Right ventricle myocardium inferior (tissue), 1 donor: Measurements from ENCODE around the gene KDM4C. TPM values are rescaled to one million over a fixed set of nuclear protein-coding genes. Genes with fewer than 3 reads are reported as not detected.

Experiments used
- ATAC-seq: fragments of 200-7000 bp; cut with Tn5 transposase; one replicate; pipeline ENCODE4 v1.9.1; 2020; ENCODE audit warnings: mild to moderate bottlenecking, moderate library complexity
- DNase-seq: peaks from one replicate; pipeline ENCODE4 v3.0.0; 2021; ENCODE audit errors: missing footprints
- intact Hi-C: fragments of 100-400 bp; cut with DNase I; formaldehyde crosslinking; loops from one replicate; pipeline ENCODE4 v1.11.0; 2022
- total RNA-seq: library from RNA; stranded (reverse); fragmentation: NEBNext Ultra II Directional; extraction: Animal tissue kit (Norgen Biotek cat#: 25700); gene quantifications from one replicate; pipeline ENCODE4 v1.2.1, GENCODE V29; 2021
- donor health status: DM: no; HTN: yes; CAD: no; lungs with severe emphysema.

The KDM4C gene
- total RNA-seq, 1 donor from 2014 or later = 15.3 TPM

DNA sequence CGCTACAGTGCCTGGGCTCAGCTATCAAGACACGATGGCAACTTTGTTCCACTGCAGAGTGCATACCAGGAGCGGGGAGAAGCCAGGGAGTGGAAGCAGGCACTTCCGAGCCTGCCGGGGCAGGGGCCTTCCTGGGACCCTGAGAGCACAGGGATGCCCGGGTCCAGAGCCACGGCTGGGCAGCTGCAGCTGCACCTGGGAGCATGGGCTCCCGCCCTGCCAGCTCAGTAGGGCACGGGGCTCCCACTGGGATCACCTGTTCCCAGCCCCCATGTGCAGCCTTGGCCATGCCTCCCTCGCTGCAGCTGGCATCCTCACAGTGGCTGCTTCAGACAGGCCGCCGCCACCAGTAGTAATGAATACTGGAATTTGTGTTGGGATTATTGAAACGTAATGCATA is 391.5 kb downstream of the KDM4C start:
- DNase-seq (no peak), ATAC-seq (no peak)
- intact Hi-C loops = no loop called here

DNA sequence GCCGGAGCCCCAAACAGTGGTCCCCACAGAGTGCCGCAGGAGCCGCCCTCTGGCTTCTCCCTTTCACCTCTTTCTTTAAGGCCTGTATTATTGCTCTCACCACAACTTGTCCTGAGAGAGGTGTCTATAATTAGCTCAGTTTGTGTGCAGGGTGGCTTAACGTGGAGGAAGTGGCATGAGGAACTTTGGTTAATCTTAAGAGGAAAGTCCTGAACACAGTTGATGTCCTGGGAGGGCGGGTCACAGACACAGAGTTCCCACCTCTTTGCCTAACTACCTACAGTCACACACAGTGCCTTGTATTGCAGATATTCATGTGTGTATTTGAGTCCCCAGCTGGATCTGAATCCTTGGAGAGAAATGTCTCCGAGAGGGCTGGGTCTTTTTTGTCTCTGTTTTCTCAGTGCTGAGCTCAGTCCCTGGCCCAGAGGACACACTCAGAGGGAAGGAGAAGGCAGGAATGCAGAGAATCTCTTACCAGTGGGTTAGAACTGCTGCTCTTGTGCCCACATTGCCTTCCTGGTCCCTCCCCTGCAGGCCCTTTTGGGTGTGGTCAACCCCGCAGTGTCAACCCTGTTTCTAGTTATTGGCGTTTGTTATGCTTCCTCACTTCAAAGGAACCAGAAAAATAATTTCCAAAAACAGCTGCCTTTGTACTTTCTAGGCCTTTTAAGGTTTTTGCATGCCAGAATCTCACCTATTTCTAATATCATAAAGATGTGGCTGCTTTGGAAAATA is 392.5 kb downstream of the KDM4C start:
- no peak for ATAC-seq
- intact Hi-C loops = no loop called here
- no peak for DNase-seq

DNA sequence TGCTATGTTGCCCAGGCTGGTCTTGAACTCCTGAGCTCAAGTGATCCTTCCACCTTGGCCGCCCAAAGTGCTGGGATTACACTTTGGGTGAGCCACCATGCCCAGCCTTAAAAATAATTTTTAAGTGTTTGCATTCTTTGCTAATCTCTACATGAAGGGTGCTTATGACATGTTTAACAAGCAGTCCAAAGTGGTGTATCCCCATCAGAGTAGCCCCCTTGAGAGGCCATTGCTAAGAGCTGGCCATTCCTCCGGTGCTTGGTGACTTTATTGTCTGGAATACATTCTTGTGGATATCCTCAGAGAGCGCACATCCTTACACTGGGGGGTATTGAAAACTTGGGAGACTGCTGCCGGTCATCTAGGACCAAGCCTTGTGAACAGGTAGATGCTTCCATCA is 395.4 kb downstream of the KDM4C start:
- intact Hi-C loops = no loop called here
- DNase-seq = no peak
- no peak for ATAC-seq

DNA sequence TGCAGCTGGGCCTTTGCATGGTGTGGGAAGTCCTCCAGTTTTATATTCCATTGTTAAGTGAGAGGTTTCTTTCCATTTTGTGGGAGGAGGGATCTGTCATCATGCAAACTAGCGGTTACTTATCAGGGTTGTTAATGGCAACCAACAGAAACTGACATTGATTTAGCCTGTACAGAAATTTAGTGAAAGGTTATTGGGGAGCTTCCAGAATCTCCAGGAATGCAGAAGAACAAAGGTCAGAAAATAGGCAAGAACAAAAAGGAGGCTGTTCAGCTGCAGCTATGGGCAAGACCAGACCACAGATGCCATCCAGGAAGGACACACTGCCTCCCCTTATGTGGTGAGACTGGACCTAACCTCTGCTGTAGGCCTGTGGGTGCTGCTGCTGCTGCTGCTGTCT is 395.8 kb downstream of the KDM4C start:
- ATAC-seq (no peak), DNase-seq (no peak)
- intact Hi-C loops = no loop called here

DNA sequence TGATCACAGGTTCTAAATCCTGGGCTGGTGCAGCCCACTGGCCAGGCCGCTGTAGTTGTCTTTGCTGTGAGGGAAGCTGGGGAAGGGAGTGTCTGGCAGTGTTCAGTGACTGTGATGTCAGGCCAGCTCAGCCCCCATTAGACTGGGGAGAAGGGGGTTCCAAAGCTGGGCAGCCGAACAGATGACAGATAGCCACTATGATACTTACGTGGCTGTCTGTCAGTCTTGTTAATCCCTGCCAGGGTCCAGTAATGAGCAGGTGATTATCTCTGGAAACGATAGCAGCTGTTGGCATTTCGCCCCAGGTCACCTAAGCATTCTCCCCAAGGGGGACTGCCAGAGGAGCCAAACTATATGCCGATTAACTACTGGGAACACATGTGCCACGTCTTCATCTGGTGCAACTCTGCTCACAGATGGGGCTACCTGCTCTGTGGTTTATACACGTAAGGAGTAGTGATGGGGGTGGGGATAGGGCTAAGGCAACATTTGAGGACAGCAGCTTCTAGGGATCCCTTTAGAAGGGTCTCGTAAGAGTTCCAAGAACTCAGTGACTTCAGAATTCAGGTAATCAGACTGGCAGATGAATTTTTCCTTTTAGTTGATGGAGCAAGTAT is 396.3 kb downstream of the KDM4C start:
- ATAC-seq (peak; percentile 23), DNase-seq (no peak)
- intact Hi-C loops = no loop called here

DNA sequence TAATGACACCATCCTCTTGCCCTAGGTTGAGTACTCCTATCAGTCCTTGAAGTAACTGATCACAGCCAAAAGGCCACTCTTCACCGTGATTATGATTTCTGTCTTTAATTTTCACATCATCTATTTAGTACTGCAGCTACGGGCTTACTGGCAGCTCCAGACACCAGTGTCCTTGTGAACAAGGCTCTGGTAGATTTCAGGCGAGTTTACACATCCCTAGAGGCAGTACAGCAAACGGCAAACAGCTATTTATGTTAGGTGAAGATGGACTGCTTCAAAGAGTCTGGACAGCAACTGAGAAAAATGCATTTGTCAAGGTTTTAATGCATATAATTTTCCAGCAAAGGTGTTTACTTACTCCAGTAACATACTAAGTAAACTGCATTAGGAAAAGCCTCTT is 396.9 kb downstream of the KDM4C start:
- DNase-seq (no peak), ATAC-seq (no peak)
- intact Hi-C loops = no loop called here

DNA sequence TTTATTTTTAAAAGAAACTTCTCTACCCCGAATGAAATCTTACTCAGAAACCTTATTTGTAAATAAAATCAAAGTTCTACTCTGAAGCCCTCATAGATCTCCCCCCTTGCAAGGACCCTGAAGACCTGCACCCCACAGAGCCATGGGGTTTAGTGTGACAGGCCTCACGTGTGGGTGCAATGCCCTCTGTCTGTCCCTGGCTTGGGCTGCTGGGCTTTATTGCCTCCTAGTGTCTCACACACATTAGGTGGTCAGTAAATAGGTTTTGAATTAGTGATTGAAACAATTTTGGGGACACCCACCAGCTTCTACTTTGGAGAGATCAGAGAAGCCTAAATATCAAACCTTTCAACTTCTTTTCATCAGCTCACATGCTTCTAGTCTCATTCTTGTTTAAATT is 403.7 kb downstream of the KDM4C start:
- intact Hi-C loops = no loop called here
- ATAC-seq (no peak), DNase-seq (no peak)

DNA sequence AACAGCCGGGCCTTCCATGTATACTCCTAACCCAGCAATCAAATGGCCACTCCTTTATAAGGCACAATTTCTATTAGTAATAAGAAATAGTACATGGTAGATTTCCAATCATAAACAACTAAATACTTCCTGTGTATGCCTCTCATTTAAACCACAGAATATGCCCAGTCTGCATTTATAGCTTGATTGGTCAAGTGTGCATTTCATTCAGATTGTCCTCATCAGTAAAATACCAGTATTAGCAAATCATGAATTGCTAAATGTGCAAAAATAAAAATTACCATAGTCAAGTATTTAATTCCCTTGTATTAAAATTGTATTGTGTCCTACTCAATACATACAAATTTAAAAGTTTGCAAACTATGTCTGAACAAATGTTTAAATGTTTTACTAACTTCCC is 406.2 kb downstream of the KDM4C start:
- DNase-seq = no peak
- intact Hi-C loops = no loop called here
- no peak for ATAC-seq

DNA sequence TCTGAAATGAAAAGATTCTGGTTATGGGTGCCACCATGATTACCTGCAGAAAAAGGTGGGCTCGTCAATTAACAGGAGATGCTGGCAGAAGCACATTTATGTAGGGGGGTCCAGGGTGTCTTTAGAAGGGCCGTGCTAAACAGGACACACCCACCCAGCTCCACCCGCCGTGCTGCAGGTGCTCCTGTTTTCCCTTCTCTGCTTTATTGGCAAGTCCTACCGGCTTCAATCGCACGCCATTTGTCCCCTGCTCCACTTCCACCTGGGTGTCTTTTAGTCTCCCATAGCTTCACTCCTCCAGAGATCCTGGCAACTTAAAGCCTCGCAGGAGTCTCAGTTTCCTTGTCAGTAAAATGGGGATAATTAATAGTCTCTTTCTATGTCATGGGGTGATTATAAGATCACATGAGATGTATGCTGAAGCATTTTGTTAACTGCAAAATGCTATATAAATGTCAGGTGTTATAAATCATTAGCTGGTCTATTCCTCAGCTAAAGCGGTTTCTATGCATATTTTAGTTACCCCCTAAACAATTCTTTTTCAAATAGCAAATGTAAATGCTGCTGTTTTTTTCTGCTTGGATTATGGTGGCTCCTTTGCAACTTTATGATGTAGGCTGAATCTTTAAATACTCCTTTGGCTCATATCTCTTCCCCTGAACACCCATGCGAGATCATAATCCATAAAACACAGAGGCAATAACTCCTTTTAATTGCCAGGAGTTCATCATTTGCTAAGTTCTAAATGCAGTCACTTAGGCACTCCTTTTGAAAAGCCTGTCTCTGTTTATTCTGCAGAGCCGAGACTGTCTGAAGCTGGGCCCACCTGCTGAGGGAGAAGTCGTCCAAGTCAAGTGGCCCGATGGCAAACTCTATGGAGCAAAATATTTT is 406.9 kb downstream of the KDM4C start:
- intact Hi-C loops = no loop called here
- DNase-seq (no peak), ATAC-seq (no peak)

DNA sequence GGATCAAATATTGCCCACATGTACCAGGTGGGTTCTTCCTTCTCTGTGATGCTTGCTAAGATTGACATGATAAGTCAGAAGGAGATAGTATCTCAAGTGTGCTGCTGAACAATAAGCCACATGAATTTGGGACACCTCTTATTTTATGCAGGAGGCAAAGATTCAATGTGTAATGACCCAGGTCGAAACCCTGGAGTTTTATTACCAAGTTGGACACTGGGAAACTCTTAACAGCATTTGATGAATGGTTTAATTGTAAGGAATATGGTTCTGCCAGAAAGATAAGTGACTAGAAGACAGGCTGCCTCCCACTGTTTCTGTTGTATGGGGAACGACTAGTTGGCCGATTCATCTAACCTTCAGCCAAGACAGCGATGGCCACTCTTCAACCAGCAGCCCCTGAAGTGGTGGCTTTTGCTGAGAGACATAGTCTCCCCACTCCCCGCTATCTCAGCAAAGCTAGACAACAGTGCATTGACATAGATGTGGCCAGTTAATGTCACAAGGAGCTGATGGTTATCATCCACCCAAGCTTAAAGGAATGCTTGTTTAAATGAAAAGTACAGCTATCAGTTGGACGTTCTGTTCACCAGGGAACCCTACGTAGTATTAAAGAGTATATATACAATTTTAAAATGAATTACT is 407.7 kb downstream of the KDM4C start:
- DNase-seq (no peak), ATAC-seq (no peak)
- intact Hi-C loops = no loop called here

DNA sequence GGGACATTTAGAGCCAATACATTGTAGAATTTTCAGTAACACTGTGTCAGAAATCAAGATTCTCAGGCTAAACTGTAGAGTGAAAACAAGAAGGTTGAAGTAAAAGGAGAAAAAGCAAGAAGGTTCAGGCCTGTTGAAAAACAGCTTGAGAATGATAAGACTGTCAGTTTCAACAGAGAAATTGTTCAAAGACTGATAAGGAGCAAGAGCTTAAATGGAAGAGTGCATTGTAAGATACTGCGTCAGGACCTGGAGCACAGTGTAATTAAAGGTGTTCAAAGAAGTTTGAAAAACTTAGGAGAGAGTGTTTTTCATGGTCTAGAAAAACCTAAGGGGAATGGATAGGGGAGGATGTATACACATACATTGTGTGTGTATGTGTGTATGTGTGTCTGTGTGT is 408.3 kb downstream of the KDM4C start:
- intact Hi-C loops = no loop called here
- ATAC-seq (no peak), DNase-seq (no peak)

DNA sequence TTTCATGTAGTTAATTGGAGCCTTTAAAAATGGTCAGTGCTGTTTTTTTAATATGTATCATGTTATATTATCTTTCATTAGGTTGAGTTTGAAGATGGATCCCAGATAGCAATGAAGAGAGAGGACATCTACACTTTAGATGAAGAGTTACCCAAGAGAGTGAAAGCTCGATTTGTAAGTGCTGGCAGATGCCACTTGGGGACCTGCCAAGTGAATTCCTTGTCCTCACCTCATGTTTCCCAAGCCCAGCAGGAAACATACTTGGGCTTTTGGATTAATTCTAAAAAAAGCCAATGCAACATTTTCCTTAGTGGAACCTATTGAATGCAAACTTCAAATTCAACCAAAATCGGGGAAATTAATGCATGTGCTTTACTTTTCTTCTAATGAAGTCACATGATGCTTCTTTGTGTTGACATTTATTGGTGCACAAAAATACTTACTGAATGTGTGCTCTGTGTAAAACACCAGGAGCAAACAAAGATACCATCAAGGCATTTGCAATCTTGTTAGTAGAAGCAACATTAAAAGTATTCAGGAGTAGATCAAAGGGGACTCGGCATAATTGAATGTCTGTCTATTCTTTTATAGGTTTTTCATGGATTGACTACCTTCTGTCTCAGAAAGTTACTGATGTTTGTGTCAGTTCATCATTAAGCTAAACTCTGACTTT is 412.1 kb downstream of the KDM4C start:
- ATAC-seq (no peak), DNase-seq (no peak)
- intact Hi-C loops = no loop called here

DNA sequence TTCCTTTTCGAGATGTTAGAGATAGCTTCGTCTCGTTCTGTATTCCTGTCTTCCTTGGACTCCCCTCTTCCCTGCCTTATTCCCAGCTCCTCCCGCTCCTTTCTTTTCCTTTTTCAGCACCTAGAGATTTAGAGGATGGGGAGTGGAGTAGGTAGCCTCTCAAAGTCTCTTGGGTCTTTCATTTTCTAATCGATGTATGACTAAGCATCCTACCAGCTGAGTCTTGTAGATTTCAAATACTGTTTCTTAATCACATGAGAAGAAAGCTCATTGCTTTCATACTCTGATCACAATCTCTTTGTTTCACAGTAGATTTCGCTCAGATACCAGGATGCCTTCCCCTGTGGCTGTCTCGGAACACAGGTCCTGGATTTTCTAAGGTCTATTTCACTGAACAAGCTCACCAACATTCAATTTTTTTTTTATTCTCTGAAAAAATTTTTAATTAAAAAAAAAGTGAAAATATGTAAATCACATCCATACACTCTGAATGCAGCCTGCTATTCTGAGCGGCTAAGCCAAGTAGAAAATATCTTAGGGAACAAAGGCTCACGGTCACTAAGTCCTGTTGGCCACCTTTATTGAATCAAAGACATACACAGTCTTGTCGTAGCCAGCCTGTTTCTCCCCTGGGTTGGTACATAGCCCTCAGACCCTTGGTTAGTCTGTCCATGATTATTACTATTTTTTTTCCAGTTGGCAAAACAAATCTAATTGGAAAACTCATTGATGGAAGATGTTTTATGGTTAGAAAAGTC is 413.8 kb downstream of the KDM4C start:
- intact Hi-C loops = no loop called here
- no peak for DNase-seq
- ATAC-seq = no peak

DNA sequence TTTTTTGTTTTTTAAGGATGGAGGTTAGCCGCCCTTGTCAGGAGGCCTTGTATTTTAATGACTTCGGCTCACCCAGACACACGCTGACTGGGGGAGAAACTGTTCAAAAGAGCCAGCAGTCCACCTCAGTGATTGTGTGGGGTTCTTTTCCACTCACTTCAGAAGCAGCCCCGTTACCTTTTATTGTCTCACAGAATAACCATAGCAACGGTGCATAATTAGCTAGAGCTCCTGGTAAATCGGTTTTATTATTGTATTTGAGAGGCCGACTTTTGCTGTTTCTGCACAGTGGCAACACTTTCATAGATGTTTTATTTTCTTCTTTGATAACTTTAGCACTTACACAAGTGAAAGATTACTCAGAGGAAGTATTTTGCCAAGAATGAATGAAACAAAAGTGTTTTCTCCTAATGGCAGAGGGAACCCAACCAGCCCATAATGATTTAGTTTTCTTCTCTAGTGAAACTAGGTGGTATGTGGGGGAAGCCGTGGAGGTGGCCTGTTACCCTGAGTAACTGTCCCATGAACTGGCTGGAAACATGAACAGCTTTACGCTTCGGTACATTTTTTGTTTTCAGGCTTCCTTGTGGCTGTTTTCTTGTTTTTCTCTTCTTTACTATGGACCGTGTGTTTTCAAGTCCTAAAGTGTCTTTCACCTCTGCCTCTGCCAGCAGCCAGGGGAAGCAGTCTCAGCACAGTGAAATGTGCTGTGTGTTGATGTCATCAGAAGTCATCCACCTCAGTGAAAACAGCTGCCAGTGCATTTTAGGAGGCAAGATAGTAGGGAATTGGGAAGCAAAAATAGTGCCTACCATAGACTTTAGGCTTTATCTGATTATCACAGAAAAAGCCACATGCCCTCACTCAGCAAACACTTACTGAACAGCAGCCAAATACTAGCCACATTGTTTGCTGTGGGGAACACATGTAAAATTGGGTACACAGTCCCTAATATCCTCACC is 414.7 kb downstream of the KDM4C start:
- intact Hi-C loops = no loop called here
- ATAC-seq (no peak), DNase-seq (no peak)

DNA sequence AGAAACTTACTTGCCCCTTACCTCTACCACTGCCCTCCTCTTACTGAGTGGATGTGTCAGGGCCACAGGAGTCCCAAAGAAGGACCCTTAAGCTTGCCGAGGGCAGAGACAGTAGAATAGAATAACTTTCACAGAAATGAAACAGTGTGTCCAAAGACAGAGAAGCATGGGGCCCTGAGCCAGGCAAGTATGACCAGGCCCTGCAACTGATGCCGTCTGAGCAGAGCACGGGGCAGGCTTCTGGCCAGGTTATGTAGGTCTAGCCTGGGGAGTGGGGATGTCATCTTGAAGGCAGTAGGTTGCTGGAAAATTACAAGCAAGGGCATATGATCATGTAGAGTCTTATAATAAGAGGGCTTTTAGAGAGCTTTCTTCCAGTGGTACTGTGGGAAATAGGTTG is 415.4 kb downstream of the KDM4C start:
- intact Hi-C loops = no loop called here
- ATAC-seq (peak; percentile 16), DNase-seq (no peak)

DNA sequence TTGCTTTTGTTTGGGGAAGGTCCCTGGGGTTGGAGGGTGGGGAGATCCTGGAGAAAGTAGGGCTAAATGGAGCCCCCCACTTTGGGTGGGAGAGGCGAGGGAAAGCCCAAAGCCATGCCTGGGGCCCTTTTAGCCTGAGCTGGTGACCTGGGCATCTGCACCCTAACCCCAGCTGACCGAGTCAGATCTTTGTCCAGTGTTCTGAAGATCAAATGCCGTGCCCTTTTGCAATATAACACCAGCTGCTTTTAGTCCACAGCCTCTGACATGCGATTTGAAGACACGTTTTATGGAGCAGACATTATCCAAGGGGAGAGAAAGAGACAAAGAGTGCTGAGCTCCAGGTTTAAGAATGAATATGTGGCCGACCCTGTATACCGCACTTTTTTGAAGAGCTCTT is 416.5 kb downstream of the KDM4C start:
- ATAC-seq (no peak), DNase-seq (no peak)
- intact Hi-C loops = no loop called here

DNA sequence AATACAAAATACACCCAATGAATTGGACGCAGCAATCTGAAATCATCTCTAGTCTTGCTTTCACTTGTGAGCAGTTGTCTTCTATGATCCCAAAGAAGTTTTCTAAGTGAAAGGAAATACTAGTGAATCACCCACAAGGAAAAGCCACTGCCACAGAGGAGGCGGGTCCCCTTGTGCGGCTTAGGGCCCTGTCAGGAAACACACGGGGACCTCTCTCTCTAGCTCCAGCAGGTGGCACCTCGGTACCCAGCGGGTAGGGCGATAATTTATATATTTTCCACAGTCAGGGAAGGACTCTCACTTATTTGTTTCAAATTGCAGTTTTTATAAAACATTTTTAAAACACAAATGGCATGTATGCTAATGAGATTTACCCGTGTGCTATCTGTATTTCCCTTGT is 417.1 kb downstream of the KDM4C start:
- ATAC-seq (no peak), DNase-seq (no peak)
- intact Hi-C loops = no loop called here
